HepG2 (cell line): Measurements from ENCODE around the gene TSGA10. TPM values are rescaled to one million over a fixed set of nuclear protein-coding genes. Genes with fewer than 3 reads are reported as not detected.

Source experiments
- AGO2 ChIP-seq: fragments of 200-400 bp; formaldehyde crosslinking; optimal IDR thresholded peaks from 2 replicates; pipeline ENCODE3; 2017; ENCODE audit warnings: mild to moderate bottlenecking, low read depth, low read length, moderate library complexity
- CERS6 ChIP-seq: sonication (generic); formaldehyde crosslinking; IDR thresholded peaks from 2 replicates; pipeline ENCODE4 v1.5.0; 2020; ENCODE audit warnings: missing genetic modification reagents
- HIVEP1 ChIP-seq: sonication (generic); formaldehyde crosslinking; IDR thresholded peaks from 2 replicates; pipeline ENCODE4 v1.4.0; 2020; ENCODE audit warnings: mild to moderate bottlenecking, missing genetic modification reagents
- KAT7 ChIP-seq: IDR thresholded peaks from 2 replicates; pipeline ENCODE4 v1.6.1; 2018; ENCODE audit warnings: borderline replicate concordance, missing compliant biosample characterization
- NRL ChIP-seq: sonication (generic); formaldehyde crosslinking; IDR thresholded peaks from 2 replicates; pipeline ENCODE4 v1.5.0; 2020; ENCODE audit warnings: missing genetic modification reagents, mild to moderate bottlenecking, moderate library complexity, borderline replicate concordance
- RBFOX2 ChIP-seq: fragments of 200-400 bp; formaldehyde crosslinking; IDR thresholded peaks from 2 replicates; pipeline ENCODE4 v1.6.1; 2017; ENCODE audit warnings: low read depth, mild to moderate bottlenecking, low read length
- SRY ChIP-seq: sonication (generic); formaldehyde crosslinking; IDR thresholded peaks from 2 replicates; pipeline ENCODE4 v1.8.0; 2022; ENCODE audit warnings: mild to moderate bottlenecking, missing genetic modification reagents
- TP53 ChIP-seq: sonication (generic); formaldehyde crosslinking; conservative IDR thresholded peaks from 2 replicates; pipeline ENCODE4 v1.4.0; 2020; ENCODE audit warnings: missing genetic modification reagents
- XRCC5 ChIP-seq: fragments of 200-400 bp; formaldehyde crosslinking; optimal IDR thresholded peaks from 2 replicates; pipeline ENCODE3; 2017; ENCODE audit warnings: mild to moderate bottlenecking, low read length
- ZHX2 ChIP-seq, 2 experiments: sonication (generic) in 1 of 2; formaldehyde crosslinking in 1 of 2; IDR thresholded peaks; 2 replicates each; pipeline versions ENCODE4 v1.6.1 to v1.9.0; 2014 to 2022; ENCODE audit warnings: antibody characterized with exemption in 1 of 2, borderline replicate concordance in 1 of 2, inconsistent platforms in 1 of 2, low read depth in 1 of 2, missing genetic modification reagents in 1 of 2
- ZNF609 ChIP-seq: sonication (generic); formaldehyde crosslinking; IDR thresholded peaks from 2 replicates; pipeline ENCODE4 v1.4.0; 2020; ENCODE audit warnings: mild to moderate bottlenecking, missing genetic modification reagents, borderline replicate concordance
- ZNF839 ChIP-seq: sonication (generic); formaldehyde crosslinking; IDR thresholded peaks from 2 replicates; pipeline ENCODE4 v1.4.0; 2020; ENCODE audit warnings: missing genetic modification reagents, mild to moderate bottlenecking, borderline replicate concordance
- polyA plus RNA-seq, 8 experiments: library from polyadenylated mRNA; depleted of rRNA in 3 of 8; stranded (reverse) in 7 of 8; unstranded in 1 of 8; fragments of >200 nt; fragmentation: Illumina TruSeq in 4 of 8; extraction: Trizol in 4 of 8; gene quantifications; 2 replicates each; pipeline versions ENCODE4 v1.2.1 to v1.2.3, GENCODE V29; 2011 to 2016; ENCODE audit warnings: low read depth in 4 of 8, missing spikeins in 1 of 8, mixed read lengths in 1 of 8; ENCODE audit not compliant: insufficient read depth in 1 of 8
- total RNA-seq, 5 experiments: library from RNA; depleted of rRNA; stranded (reverse); fragments of >200 nt; fragmentation: Illumina TruSeq; extraction: Trizol; gene quantifications; 2 replicates each; pipeline ENCODE4 v1.2.3, GENCODE V29; 2016; ENCODE audit warnings: low read depth in 1 of 5

Gene TSGA10
- total and polyA plus RNA-seq, 2 of the 13 experiments (the other 11 are each of a cell fraction or from before 2014, with no cell fraction given) = 4.7 to 13.1 TPM

GRCh38 chr2:99154643-99155536 lies at the start of gene TSGA10, which contains the start of gene LIPT1 (continued):
- TF ChIP-seq ZHX2 (IDR thresholded peaks at IDR 0.05; ENCODE audit: low read depth) (peak; percentile 92), ZHX2 (CRISPR knock-in tag; IDR thresholded peaks at IDR 0.05; ENCODE audit: borderline replicate concordance) (peak; percentile 84; the same call in 1 of the 2 replicates), RBFOX2 (peak; percentile 98), HIVEP1 (CRISPR knock-in tag) (peak; percentile 96), SRY (CRISPR knock-in tag) (peak; percentile 97), CERS6 (CRISPR knock-in tag) (peak; percentile 13; the same call in 1 of the 2 replicates), XRCC5 (peak; percentile 91), ZNF839 (CRISPR knock-in tag) (peak; percentile 90; the same call in 1 of the 2 replicates), TP53 (CRISPR knock-in tag) (peak; percentile 63; the same call in 1 of the 2 replicates), KAT7 (CRISPR knock-in tag) (peak; percentile 78; the same call in 1 of the 2 replicates), NRL (CRISPR knock-in tag) (peak; percentile 100), ZNF609 (CRISPR knock-in tag) (peak; percentile 80), AGO2 (peak; percentile 88)
